ENCODE measurements around the gene ZRANB3. TPM values are rescaled to one million over a fixed set of nuclear protein-coding genes. Genes with fewer than 3 reads are reported as not detected.
"Not testable (repeated sequence)": the region's sequence is repeated elsewhere in the genome, so short reads cannot be mapped to it uniquely, and the experiment has no call there.

ZRANB3 gene
- total RNA-seq, 1 experiment from 2014 or later: 16.3 TPM

- H3K4me3 Mint-ChIP-seq (ENCODE audit: unreplicated experiment): no peak overlapping the region
- H3K27me3 Mint-ChIP-seq (ENCODE audit: insufficient read depth, unreplicated experiment): no peaks in the 10 kb centered on the region
- peaks cover 8% of the 10 kb centered on the region for H3K4me1 Mint-ChIP-seq (ENCODE audit: insufficient read depth, unreplicated experiment)
- ChIA-PET CTCF (interaction anchor here (1.4 kb wide), 1 partner anchor 10 kb away, joined by 4 read pairs; no protein-coding TSS in a partner anchor), POLR2A (interaction anchor here (0.9 to 1.3 kb wide), 2 partner anchors 10 to 20 kb away, joined by 3 read pairs; partner anchors contain the start of genes R3HDM1 and ZRANB3)
- intact Hi-C loops (cut with micrococcal nuclease): no loop called here
- H3K36me3 Mint-ChIP-seq (ENCODE audit: insufficient read depth, unreplicated experiment): no peaks in the 10 kb centered on the region
- TF ChIP-seq CTCF (IDR thresholded peaks at IDR 0.05; ENCODE audit: unreplicated experiment): no peak
- H3K27ac Mint-ChIP-seq (ENCODE audit: low read depth, unreplicated experiment): no peak overlapping the region
- no peaks in the 10 kb centered on the region for H3K9me3 Mint-ChIP-seq (ENCODE audit: unreplicated experiment)
- no peak for DNase-seq (ENCODE audit: unreplicated experiment)
- BruUV-seq (replicated peaks): no TSS peak
These were observed 20.3 kb upstream of the ZRANB3 start for GRCh38 chr2:135551356-135551755.

GRCh38 chr2:135547311-135547710 is 16.3 kb upstream of the ZRANB3 start:
- Mint-ChIP-seq H3K27ac (ENCODE audit: low read depth, unreplicated experiment) (no peak overlapping the region), H3K4me3 (ENCODE audit: unreplicated experiment) (no peak overlapping the region), H3K27me3 (ENCODE audit: insufficient read depth, unreplicated experiment) (no peaks in the 10 kb centered on the region), H3K36me3 (ENCODE audit: insufficient read depth, unreplicated experiment) (no peaks in the 10 kb centered on the region), H3K9me3 (ENCODE audit: unreplicated experiment) (no peaks in the 10 kb centered on the region), H3K4me1 (ENCODE audit: insufficient read depth, unreplicated experiment) (no peaks in the 10 kb centered on the region)
- TF ChIP-seq CTCF (IDR thresholded peaks at IDR 0.05; ENCODE audit: unreplicated experiment): no peak
- intact Hi-C loops (cut with micrococcal nuclease): no loop called here
- POLR2A ChIA-PET: no interaction called here
- BruUV-seq (replicated peaks): no TSS peak
- CTCF ChIA-PET: interaction anchor here (0.7 kb wide), 1 partner anchor 44 kb away, joined by 3 read pairs; no protein-coding TSS in a partner anchor
- no peak for DNase-seq (ENCODE audit: unreplicated experiment)

- ChIA-PET POLR2A (no interaction called here), CTCF (no interaction called here)
- BruUV-seq (replicated peaks): no TSS peak
- H3K4me3 Mint-ChIP-seq (ENCODE audit: unreplicated experiment): no peak overlapping the region
- DNase-seq (ENCODE audit: unreplicated experiment): no peak
- H3K36me3 Mint-ChIP-seq (ENCODE audit: insufficient read depth, unreplicated experiment): no peaks in the 10 kb centered on the region
- H3K9me3 Mint-ChIP-seq (ENCODE audit: unreplicated experiment): no peaks in the 10 kb centered on the region
- no peaks in the 10 kb centered on the region for H3K4me1 Mint-ChIP-seq (ENCODE audit: insufficient read depth, unreplicated experiment)
- H3K27ac Mint-ChIP-seq (ENCODE audit: low read depth, unreplicated experiment): no peak overlapping the region
- H3K27me3 Mint-ChIP-seq (ENCODE audit: insufficient read depth, unreplicated experiment): no peaks in the 10 kb centered on the region
- intact Hi-C loops (cut with micrococcal nuclease): no loop called here
- no peak for TF ChIP-seq CTCF (IDR thresholded peaks at IDR 0.05; ENCODE audit: unreplicated experiment)
These were observed 15.4 kb upstream of the ZRANB3 start for GRCh38 chr2:135546436-135546835.

- H3K4me3 Mint-ChIP-seq (ENCODE audit: unreplicated experiment): peak overlapping the region; percentile 19
- BruUV-seq (replicated peaks); H3K4me1 Mint-ChIP-seq (ENCODE audit: insufficient read depth, unreplicated experiment); H3K9me3 Mint-ChIP-seq (ENCODE audit: unreplicated experiment); H3K36me3 Mint-ChIP-seq (ENCODE audit: insufficient read depth, unreplicated experiment); DNase-seq (ENCODE audit: unreplicated experiment); H3K27me3 Mint-ChIP-seq (ENCODE audit: insufficient read depth, unreplicated experiment); H3K27ac Mint-ChIP-seq (ENCODE audit: low read depth, unreplicated experiment): not testable (repeated sequence)
- ChIA-PET CTCF (interaction anchor here (0.6 to 1.1 kb wide), 2 partner anchors 530 to 544 kb away, joined by 3 to 5 read pairs; no protein-coding TSS in a partner anchor), POLR2A (interaction anchor here (1.2 kb wide), 1 partner anchor 482 kb away, joined by 4 read pairs; the partner anchor contains the start of gene RAB3GAP1)
- intact Hi-C loops (cut with micrococcal nuclease): loop anchor here (5.0 to 10.0 kb wide), 2 partner anchors 369 to 616 kb away; partner anchors contain the start of gene CCNT2
These were observed 2.5 kb upstream of the ZRANB3 start for GRCh38 chr2:135533545-135533944.

All from MCF 10A (cell line).